Kidney (tissue), 14 donors: ENCODE data around the gene UBE2F. TPM values are rescaled to one million over a fixed set of nuclear protein-coding genes. Genes with fewer than 3 reads are reported as not detected.
"Not testable (repeated sequence)": the region's sequence is repeated elsewhere in the genome, so short reads cannot be mapped to it uniquely, and the experiment has no call there.

ENCODE experiments used
- DNase-seq, 5 donors: peaks; one replicate each; pipeline ENCODE4 v3.0.0-alpha.2; 2013 to 2020
- FAIRE-seq: peaks from 2 replicates; lab custom pipeline; 2012; peaks lifted over from hg19 to GRCh38; lab: Jason Lieb, UNC
- H3K27ac ChIP-seq, 2 donors: one replicate each; pipeline ENCODE4 v1.7.0; 2013; ENCODE audit warnings: low read depth in 2 of 2, low read length in 2 of 2, inconsistent platforms in 1 of 2
- H3K27me3 ChIP-seq: one replicate; pipeline ENCODE4 v1.7.1; 2013; ENCODE audit warnings: low read length, inconsistent platforms; ENCODE audit not compliant: control insufficient read depth, insufficient read depth
- H3K36me3 ChIP-seq, 3 donors: one replicate each; pipeline versions ENCODE4 v1.7.0 to v1.7.1; 2013; ENCODE audit warnings: low read length in 3 of 3, control low read depth in 1 of 3, inconsistent platforms in 1 of 3; ENCODE audit not compliant: insufficient read depth in 3 of 3, control insufficient read depth in 2 of 3
- H3K4me1 ChIP-seq, 3 donors: one replicate each; pipeline versions ENCODE4 v1.7.0 to v1.7.1; 2013; ENCODE audit warnings: low read length in 3 of 3, inconsistent platforms in 1 of 3, low read depth in 1 of 3; ENCODE audit not compliant: control insufficient read depth in 2 of 3, insufficient read depth in 2 of 3
- H3K4me3 ChIP-seq, 3 donors: one replicate each; pipeline versions ENCODE4 v1.7.0 to v1.8.1; 2013; ENCODE audit warnings: low read length in 3 of 3, control low read depth in 1 of 3, inconsistent platforms in 1 of 3
- H3K9ac ChIP-seq, 3 donors: one replicate each; pipeline versions ENCODE4 v1.7.0 to v1.7.1; 2013; ENCODE audit warnings: low read length in 3 of 3, control low read depth in 1 of 3, inconsistent platforms in 1 of 3
- H3K9me3 ChIP-seq, 3 donors: one replicate each; pipeline versions ENCODE4 v1.7.0 to v1.7.1; 2013; ENCODE audit warnings: low read length in 3 of 3, control low read depth in 1 of 3, inconsistent platforms in 1 of 3; ENCODE audit not compliant: control insufficient read depth in 2 of 3, insufficient read depth in 1 of 3
- intact Hi-C: fragments of 100-400 bp; cut with DNase I; formaldehyde crosslinking; loops from one replicate; pipeline ENCODE4 v1.11.1; 2022
- polyA plus RNA-seq: library from polyadenylated mRNA; stranded (reverse); fragments of 350-450 nt; fragmentation: Illumina TruSeq; extraction: RNeasy Lipid Tissue Mini Kit (QIAGEN cat#74804); gene quantifications from one replicate; pipeline ENCODE4 v1.2.3, GENCODE V29; 2014; ENCODE audit warnings: low read depth, low replicate concordance; ENCODE audit not compliant: insufficient read depth
- total RNA-seq: library from RNA; stranded (reverse); fragmentation: NEBNext Ultra II Directional; extraction: Animal tissue kit (Norgen Biotek cat#: 25700); gene quantifications from one replicate; pipeline ENCODE4 v1.2.1, GENCODE V29; 2021
- TF ChIP-seq, protein P1 (sequence below): IDR thresholded peaks from 3 replicates; pipeline ENCODE4 v1.5.1; 2012; ENCODE audit warnings: mild to moderate bottlenecking, moderate library complexity, borderline replicate concordance; ENCODE audit not compliant: insufficient read depth; ENCODE audit errors: extremely low read depth
- donor health status: control.
- donor health status: control.
- donor health status: control.
- donor health status: control.
- donor health status: control.
- donor health status: DM: yes; HTN: yes; CAD: no.
- donor health status: Normal renal cell carcinoma (clear cell type).

UBE2F gene
- total and polyA plus RNA-seq, 2 donors from 2014 or later = 34.5 to 68.7 TPM

DNA sequence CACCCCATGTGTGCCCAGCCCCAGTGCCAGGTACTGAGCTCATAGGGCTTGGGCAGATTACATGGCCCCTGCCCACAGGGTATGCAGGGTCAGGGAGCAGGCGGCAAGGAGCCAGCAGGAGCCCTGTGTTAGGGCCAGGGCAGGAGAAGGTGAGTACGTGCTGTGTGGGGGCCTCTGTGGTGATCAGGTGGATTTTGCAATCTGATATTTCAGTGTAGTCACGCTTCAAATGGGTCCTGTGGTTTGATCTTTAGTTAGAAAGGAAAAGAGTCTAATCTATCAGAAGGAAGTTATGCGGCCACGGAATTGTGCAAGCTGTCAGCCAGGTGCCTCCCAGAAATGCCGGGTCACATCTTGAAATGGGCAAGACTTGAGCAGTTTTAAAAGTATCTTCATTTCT lies 13.9 kb downstream of the UBE2F start:
- H3K27ac ChIP-seq = no peak overlapping the region
- FAIRE-seq = no peak
- H3K27me3 ChIP-seq = no peaks in the 10 kb centered on the region
- H3K9me3 ChIP-seq = no peaks in the 10 kb centered on the region
- peak in 1 of 5 donors; percentile 11 for DNase-seq
- intact Hi-C loops = no loop called here
- H3K4me1 ChIP-seq = peaks cover 0 to 6% (median 5%) of the 10 kb centered on the region in 3 donors
- no peak overlapping the region for H3K4me3 ChIP-seq
- TF ChIP-seq, protein P1, sequence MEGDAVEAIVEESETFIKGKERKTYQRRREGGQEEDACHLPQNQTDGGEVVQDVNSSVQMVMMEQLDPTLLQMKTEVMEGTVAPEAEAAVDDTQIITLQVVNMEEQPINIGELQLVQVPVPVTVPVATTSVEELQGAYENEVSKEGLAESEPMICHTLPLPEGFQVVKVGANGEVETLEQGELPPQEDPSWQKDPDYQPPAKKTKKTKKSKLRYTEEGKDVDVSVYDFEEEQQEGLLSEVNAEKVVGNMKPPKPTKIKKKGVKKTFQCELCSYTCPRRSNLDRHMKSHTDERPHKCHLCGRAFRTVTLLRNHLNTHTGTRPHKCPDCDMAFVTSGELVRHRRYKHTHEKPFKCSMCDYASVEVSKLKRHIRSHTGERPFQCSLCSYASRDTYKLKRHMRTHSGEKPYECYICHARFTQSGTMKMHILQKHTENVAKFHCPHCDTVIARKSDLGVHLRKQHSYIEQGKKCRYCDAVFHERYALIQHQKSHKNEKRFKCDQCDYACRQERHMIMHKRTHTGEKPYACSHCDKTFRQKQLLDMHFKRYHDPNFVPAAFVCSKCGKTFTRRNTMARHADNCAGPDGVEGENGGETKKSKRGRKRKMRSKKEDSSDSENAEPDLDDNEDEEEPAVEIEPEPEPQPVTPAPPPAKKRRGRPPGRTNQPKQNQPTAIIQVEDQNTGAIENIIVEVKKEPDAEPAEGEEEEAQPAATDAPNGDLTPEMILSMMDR = no peak
- H3K36me3 ChIP-seq = peaks cover 0 to 6% (median 6%) of the 10 kb centered on the region in 3 donors
- no peak overlapping the region for H3K9ac ChIP-seq

DNA sequence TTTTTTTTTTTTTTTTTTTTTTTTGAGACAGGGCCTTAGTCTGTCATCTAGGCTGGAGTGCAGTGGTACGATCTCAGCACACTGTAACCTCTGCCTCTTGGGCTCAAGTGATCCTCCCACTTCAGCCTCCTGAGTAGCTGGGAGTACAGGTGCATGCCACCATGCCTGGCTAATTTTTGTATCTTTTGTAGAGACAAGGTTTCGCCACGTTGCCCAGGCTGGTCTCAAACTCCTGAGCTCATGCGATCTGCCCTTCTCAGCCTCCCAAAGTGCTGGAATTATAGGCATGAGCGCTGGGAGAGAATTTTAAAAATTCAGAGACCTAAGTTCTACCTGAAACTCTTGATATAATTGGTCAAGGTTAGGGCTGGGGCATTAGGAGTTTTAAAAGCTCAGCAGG lies 14.8 kb downstream of the UBE2F start:
- DNase-seq, H3K9ac ChIP-seq, H3K4me1 ChIP-seq, H3K4me3 ChIP-seq, FAIRE-seq, intact Hi-C loops, H3K27me3 ChIP-seq, H3K27ac ChIP-seq, H3K9me3 ChIP-seq, H3K36me3 ChIP-seq: not testable (repeated sequence)

DNA sequence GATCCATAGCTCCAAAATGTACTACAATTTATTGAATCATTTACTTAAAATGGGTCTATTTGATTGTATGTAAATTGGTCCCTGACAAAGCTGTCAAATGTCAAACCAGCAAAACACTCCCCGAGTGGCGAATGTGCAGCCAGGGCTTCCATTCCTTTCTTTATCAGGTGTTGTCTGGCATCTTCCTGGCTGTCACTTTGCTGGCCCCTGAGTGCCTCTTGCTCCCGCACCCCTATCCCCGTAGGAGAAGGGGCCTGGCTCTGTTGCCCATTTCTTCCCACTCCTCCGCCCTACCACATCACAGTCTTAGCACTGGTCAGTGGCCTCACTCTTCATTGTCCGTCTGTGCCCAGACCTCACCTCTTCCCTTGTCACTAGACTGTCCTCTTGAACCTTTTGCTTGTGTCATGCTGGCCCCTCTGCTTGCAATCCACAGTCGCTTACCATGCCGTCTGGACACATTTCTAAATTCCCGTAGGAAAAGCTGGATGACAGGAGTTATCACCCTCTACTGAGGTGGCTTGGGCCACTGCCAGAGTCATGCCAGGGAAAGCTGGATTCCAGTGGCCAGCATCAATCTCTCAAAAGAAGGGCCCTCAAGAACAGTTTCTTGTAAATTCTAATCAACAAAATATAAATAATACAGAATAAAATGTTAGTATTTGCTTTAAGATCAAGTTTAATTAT lies 15.4 kb downstream of the UBE2F start:
- intact Hi-C loops = no loop called here
- no peaks in the 10 kb centered on the region for H3K27me3 ChIP-seq
- no peak overlapping the region for H3K4me3 ChIP-seq
- peaks cover 0 to 6% (median 5%) of the 10 kb centered on the region in 3 donors for H3K4me1 ChIP-seq
- H3K36me3 ChIP-seq = peaks cover 0 to under 1% (median 0%) of the 10 kb centered on the region in 3 donors
- FAIRE-seq (no peak), DNase-seq (no peak)
- H3K9ac ChIP-seq = no peak overlapping the region
- H3K27ac ChIP-seq = no peak overlapping the region
- TF ChIP-seq, protein P1 = no peak
- no peaks in the 10 kb centered on the region for H3K9me3 ChIP-seq

DNA sequence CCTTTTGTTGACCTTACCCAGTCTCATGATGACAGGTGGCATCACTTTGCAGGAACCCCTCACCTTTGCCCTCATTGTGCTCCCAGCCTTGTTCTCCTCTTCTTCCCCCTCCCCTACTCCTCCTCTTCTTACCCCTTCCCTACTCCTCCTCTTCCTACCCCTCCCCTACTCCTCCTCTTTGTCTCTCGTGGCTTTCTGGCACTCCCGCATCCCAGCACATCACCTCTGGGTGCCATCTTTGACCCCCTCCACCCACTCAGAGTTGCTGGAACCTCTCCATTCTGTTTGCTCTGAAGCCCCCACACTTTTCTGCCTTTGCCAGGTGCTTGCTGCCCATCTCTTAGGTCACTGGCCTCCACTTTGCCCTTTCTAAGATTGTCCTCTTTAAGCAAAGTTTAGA lies 17.1 kb downstream of the UBE2F start:
- intact Hi-C loops = no loop called here
- Histone ChIP-seq H3K9me3 (no peaks in the 10 kb centered on the region), H3K9ac (no peak overlapping the region), H3K36me3 (no peaks in the 10 kb centered on the region), H3K27me3 (no peaks in the 10 kb centered on the region), H3K4me1 (peaks cover 0 to 5% (median 2%) of the 10 kb centered on the region in 3 donors), H3K27ac (no peak overlapping the region), H3K4me3 (no peak overlapping the region)
- FAIRE-seq (no peak), DNase-seq (no peak)
- TF ChIP-seq, protein P1 = no peak
